Activated CD8-positive, alpha-beta T cell treated with anti-CD3 and anti-CD28 coated beads for 36 hours (primary cell): ENCODE data around the gene PKNOX2. TPM values are rescaled to one million over a fixed set of nuclear protein-coding genes. Genes with fewer than 3 reads are reported as not detected.

Source experiments
- ATAC-seq: fragments of 200-7000 bp; cut with Tn5 transposase; one replicate; pipeline ENCODE4 v1.10.0; 2021; ENCODE audit warnings: mild to moderate bottlenecking, moderate library complexity
- CTCF ChIA-PET: fragments of 350-600 bp; sonication (Branson Sonifier 250); formaldehyde crosslinking; loops from one replicate; lab custom pipeline; 2021; ENCODE audit warnings: antibody characterized with exemption; lab: Charles Lee
- POLR2A ChIA-PET: fragments of 350-600 bp; sonication (Branson Sonifier 250); formaldehyde crosslinking; loops from one replicate; lab custom pipeline; 2021; ENCODE audit warnings: antibody characterized with exemption; lab: Charles Lee
- DNase-seq: peaks from one replicate; pipeline ENCODE4 v3.0.0-alpha.2; 2020
- H3K27ac Mint-ChIP-seq: one replicate; pipeline ENCODE4 v1.8.0; 2021; ENCODE audit warnings: mild to moderate bottlenecking, mixed read lengths
- H3K27me3 Mint-ChIP-seq: one replicate; pipeline ENCODE4 v1.8.0; 2021; ENCODE audit warnings: mixed read lengths
- H3K36me3 Mint-ChIP-seq: one replicate; pipeline ENCODE4 v1.8.0; 2021; ENCODE audit warnings: low read depth, mixed read lengths
- H3K4me1 Mint-ChIP-seq: one replicate; pipeline ENCODE4 v1.8.0; 2021; ENCODE audit warnings: low read depth, mixed read lengths
- H3K4me3 Mint-ChIP-seq: one replicate; pipeline ENCODE4 v1.8.0; 2021; ENCODE audit warnings: mild to moderate bottlenecking, moderate library complexity, mixed read lengths
- H3K9me3 Mint-ChIP-seq: one replicate; pipeline ENCODE4 v1.8.0; 2021; ENCODE audit warnings: mixed read lengths
- CTCF ChIP-seq: fragments of 200-600 bp; IDR thresholded peaks from one replicate; pipeline ENCODE4 v1.8.0; 2022; ENCODE audit warnings: antibody characterized with exemption, mild to moderate bottlenecking
- intact Hi-C: fragments of 100-400 bp; cut with micrococcal nuclease; formaldehyde crosslinking; loops from one replicate; pipeline ENCODE4 v1.10.0; 2022
- total RNA-seq, 2 experiments: library from RNA; stranded (reverse); gene quantifications; one replicate each; pipeline ENCODE4 v1.2.3, GENCODE V29; 2021

Gene PKNOX2
- total RNA-seq, 2 experiments from 2014 or later: not detected

GRCh38 chr11:125457814-125458343, 293.3 kb downstream of the PKNOX2 start:
- H3K27ac Mint-ChIP-seq: no peak overlapping the region
- no peaks in the 10 kb centered on the region for H3K4me1 Mint-ChIP-seq
- TF ChIP-seq CTCF: no peak
- DNase-seq (no peak), ATAC-seq (no peak)
- CTCF ChIA-PET: no interaction called here
- intact Hi-C loops: no loop called here
- no peaks in the 10 kb centered on the region for H3K9me3 Mint-ChIP-seq
- no peaks in the 10 kb centered on the region for H3K27me3 Mint-ChIP-seq
- POLR2A ChIA-PET: no interaction called here
- H3K4me3 Mint-ChIP-seq: no peak overlapping the region
- H3K36me3 Mint-ChIP-seq: no peaks in the 10 kb centered on the region

- ATAC-seq (no peak), DNase-seq (no peak)
- H3K4me3 Mint-ChIP-seq: no peak overlapping the region
- TF ChIP-seq CTCF: no peak
- H3K27ac Mint-ChIP-seq: no peak overlapping the region
- no peaks in the 10 kb centered on the region for H3K36me3 Mint-ChIP-seq
- H3K27me3 Mint-ChIP-seq: peaks cover 5% of the 10 kb centered on the region
- ChIA-PET CTCF (interaction anchor here (1.0 to 2.7 kb wide), 2 partner anchors 8 to 27 kb away, joined by 3 to 11 read pairs; no protein-coding TSS in a partner anchor), POLR2A (no interaction called here)
- H3K9me3 Mint-ChIP-seq: no peaks in the 10 kb centered on the region
- H3K4me1 Mint-ChIP-seq: no peaks in the 10 kb centered on the region
- intact Hi-C loops: no loop called here
Measured at GRCh38 chr11:125460275-125460674, 295.7 kb downstream of the PKNOX2 start.

- H3K9me3 Mint-ChIP-seq: no peaks in the 10 kb centered on the region
- H3K27ac Mint-ChIP-seq: no peak overlapping the region
- H3K4me3 Mint-ChIP-seq: no peak overlapping the region
- no peaks in the 10 kb centered on the region for H3K4me1 Mint-ChIP-seq
- intact Hi-C loops: no loop called here
- no peak for TF ChIP-seq CTCF
- ChIA-PET POLR2A (no interaction called here), CTCF (interaction anchor here (1.1 kb wide), 1 partner anchor 11 kb away, joined by 7 read pairs; no protein-coding TSS in a partner anchor)
- DNase-seq (no peak), ATAC-seq (no peak)
- H3K27me3 Mint-ChIP-seq: peaks cover 5% of the 10 kb centered on the region
- no peaks in the 10 kb centered on the region for H3K36me3 Mint-ChIP-seq
Measured at GRCh38 chr11:125463590-125464269, 299.2 kb downstream of the PKNOX2 start.

- no peaks in the 10 kb centered on the region for H3K4me1 Mint-ChIP-seq
- H3K27me3 Mint-ChIP-seq: peaks cover 7% of the 10 kb centered on the region
- H3K9me3 Mint-ChIP-seq: no peaks in the 10 kb centered on the region
- ChIA-PET CTCF (interaction anchor here (1.1 kb wide), 1 partner anchor 12 kb away, joined by 7 read pairs; no protein-coding TSS in a partner anchor), POLR2A (interaction anchor here (1.0 kb wide), 1 partner anchor 35 kb away, joined by 3 read pairs; no protein-coding TSS in a partner anchor)
- DNase-seq: no peak
- intact Hi-C loops: no loop called here
- TF ChIP-seq CTCF: no peak
- H3K36me3 Mint-ChIP-seq: no peaks in the 10 kb centered on the region
- H3K27ac Mint-ChIP-seq: no peak overlapping the region
- ATAC-seq: no peak
- no peak overlapping the region for H3K4me3 Mint-ChIP-seq
Measured at GRCh38 chr11:125464270-125464662, 299.7 kb downstream of the PKNOX2 start.

GRCh38 chr11:125464666-125465065, 300.1 kb downstream of the PKNOX2 start:
- H3K9me3 Mint-ChIP-seq: no peaks in the 10 kb centered on the region
- no peaks in the 10 kb centered on the region for H3K36me3 Mint-ChIP-seq
- no peak for TF ChIP-seq CTCF
- CTCF ChIA-PET: interaction anchor here (1.1 kb wide), 1 partner anchor 12 kb away, joined by 7 read pairs; no protein-coding TSS in a partner anchor
- DNase-seq (no peak), ATAC-seq (no peak)
- POLR2A ChIA-PET: interaction anchor here (1.0 kb wide), 1 partner anchor 35 kb away, joined by 3 read pairs; no protein-coding TSS in a partner anchor
- H3K4me1 Mint-ChIP-seq: no peaks in the 10 kb centered on the region
- intact Hi-C loops: no loop called here
- H3K27me3 Mint-ChIP-seq: peaks cover 7% of the 10 kb centered on the region
- H3K27ac Mint-ChIP-seq: no peak overlapping the region
- no peak overlapping the region for H3K4me3 Mint-ChIP-seq
